CD8-positive, alpha-beta memory T cell (primary cell): ENCODE data around the gene LRRC46. TPM values are rescaled to one million over a fixed set of nuclear protein-coding genes. Genes with fewer than 3 reads are reported as not detected.
A peak's percentile ranks its signal among the peaks of the same experiment; 100 is the strongest.

ENCODE experiments used
- CTCF ChIA-PET: fragments of 350-600 bp; sonication (Branson Sonifier 250); formaldehyde crosslinking; loops from one replicate; lab custom pipeline; 2021; ENCODE audit warnings: antibody characterized with exemption; lab: Charles Lee
- POLR2A ChIA-PET: fragments of 350-600 bp; sonication (Branson Sonifier 250); formaldehyde crosslinking; loops from one replicate; lab custom pipeline; 2021; ENCODE audit warnings: antibody characterized with exemption; lab: Charles Lee
- DNase-seq, 5 donors: peaks; one replicate each; pipeline versions ENCODE4 v3.0.0 to v3.0.0-alpha.2; 2020 to 2022; ENCODE audit warnings: mixed read lengths in 1 of 5
- H3K27ac ChIP-seq: one replicate; pipeline ENCODE4 v1.7.0; 2013; ENCODE audit warnings: low read depth, mild to moderate bottlenecking, low read length, moderate library complexity
- H3K27me3 ChIP-seq: 2 replicates; pipeline ENCODE4 v1.7.0; 2013; ENCODE audit warnings: low read length, mild to moderate bottlenecking; ENCODE audit not compliant: insufficient read depth, poor library complexity, severe bottlenecking
- H3K36me3 ChIP-seq: 2 replicates; pipeline ENCODE4 v1.7.0; 2013; ENCODE audit warnings: mild to moderate bottlenecking, low read length, moderate library complexity; ENCODE audit not compliant: insufficient read depth
- H3K4me1 ChIP-seq: 2 replicates; pipeline ENCODE4 v1.7.0; 2013; ENCODE audit warnings: mild to moderate bottlenecking, low read length, moderate library complexity; ENCODE audit not compliant: insufficient read depth
- H3K4me3 ChIP-seq: 2 replicates; pipeline ENCODE4 v1.7.0; 2013; ENCODE audit warnings: mild to moderate bottlenecking, low read length
- H3K9me3 ChIP-seq: 2 replicates; pipeline ENCODE4 v1.7.0; 2013; ENCODE audit warnings: mild to moderate bottlenecking, low read length
- H3K27ac Mint-ChIP-seq, 8 donors: one replicate each; pipeline ENCODE4 v1.8.0; 2020 to 2021; ENCODE audit warnings: mixed read lengths in 8 of 8, mild to moderate bottlenecking in 6 of 8, inconsistent platforms in 3 of 8, moderate library complexity in 3 of 8
- H3K27me3 Mint-ChIP-seq, 2 donors: one replicate each; pipeline ENCODE4 v1.8.0; 2020 to 2021; ENCODE audit warnings: mixed read lengths in 2 of 2, mild to moderate bottlenecking in 1 of 2, moderate library complexity in 1 of 2
- H3K36me3 Mint-ChIP-seq, 3 donors: one replicate each; pipeline ENCODE4 v1.8.0; 2020 to 2021; ENCODE audit warnings: mixed read lengths in 3 of 3, inconsistent platforms in 1 of 3, mild to moderate bottlenecking in 1 of 3
- H3K4me1 Mint-ChIP-seq, 3 donors: one replicate each; pipeline ENCODE4 v1.8.0; 2020 to 2021; ENCODE audit warnings: mixed read lengths in 3 of 3, inconsistent platforms in 1 of 3, mild to moderate bottlenecking in 1 of 3
- H3K4me3 Mint-ChIP-seq, 7 donors: one replicate each; pipeline ENCODE4 v1.8.0; 2020 to 2021; ENCODE audit warnings: mixed read lengths in 7 of 7, mild to moderate bottlenecking in 6 of 7, moderate library complexity in 4 of 7, inconsistent platforms in 2 of 7
- H3K9me3 Mint-ChIP-seq, 5 donors: one replicate each; pipeline ENCODE4 v1.8.0; 2020 to 2022; ENCODE audit warnings: mixed read lengths in 5 of 5, mild to moderate bottlenecking in 3 of 5, moderate library complexity in 2 of 5, inconsistent platforms in 1 of 5
- polyA plus RNA-seq: library from polyadenylated mRNA; unstranded; fragments of 300-500 nt; fragmentation: Illumina TruSeq; gene quantifications from one replicate; pipeline ENCODE4 v1.2.3, GENCODE V29; 2021
- total RNA-seq, 2 experiments: library from RNA; stranded (reverse); gene quantifications; one replicate each; pipeline ENCODE4 v1.2.3, GENCODE V29; 2021

LRRC46 gene
- total and polyA plus RNA-seq, 3 experiments from 2014 or later = 0.28 to 0.83 (median 0.49) TPM

- Mint-ChIP-seq H3K4me1 (no peaks in the 10 kb centered on the region), H3K4me3 (no peak overlapping the region), H3K36me3 (no peaks in the 10 kb centered on the region), H3K27me3 (peaks cover 30 to 61% of the 10 kb centered on the region in 2 donors), H3K27ac (no peak overlapping the region), H3K9me3 (no peaks in the 10 kb centered on the region)
- CTCF ChIA-PET = interaction anchor here (1.7 to 2.6 kb wide), 2 partner anchors 32 to 39 kb away, joined by 3 to 12 read pairs; no protein-coding TSS in a partner anchor
- Histone ChIP-seq H3K27me3 (peaks cover 6% of the 10 kb centered on the region), H3K27ac (no peak overlapping the region), H3K36me3 (no peaks in the 10 kb centered on the region), H3K9me3 (no peaks in the 10 kb centered on the region), H3K4me3 (no peak overlapping the region), H3K4me1 (peaks cover 3% of the 10 kb centered on the region)
- DNase-seq = no peak
- POLR2A ChIA-PET = no interaction called here
These were observed 26.3 kb downstream of the LRRC46 start for GRCh38 chr17:47857551-47858455.

GRCh38 chr17:47860386-47860785, 28.9 kb downstream of the LRRC46 start:
- no peak for DNase-seq
- no peaks in the 10 kb centered on the region for H3K36me3 ChIP-seq
- ChIA-PET CTCF (interaction anchor here (3.9 kb wide), 1 partner anchor 18 kb away, joined by 15 read pairs; the partner anchor contains the start of gene SCRN2), POLR2A (no interaction called here)
- Mint-ChIP-seq H3K27ac (no peak overlapping the region), H3K36me3 (peaks cover 0 to 2% (median 0%) of the 10 kb centered on the region in 3 donors), H3K27me3 (peaks cover 14 to 39% of the 10 kb centered on the region in 2 donors), H3K9me3 (no peaks in the 10 kb centered on the region), H3K4me1 (peaks cover 0 to 3% (median 0%) of the 10 kb centered on the region in 3 donors), H3K4me3 (no peak overlapping the region)
- no peak overlapping the region for H3K4me3 ChIP-seq
- no peaks in the 10 kb centered on the region for H3K27me3 ChIP-seq
- no peak overlapping the region for H3K27ac ChIP-seq
- H3K4me1 ChIP-seq = peaks cover 16% of the 10 kb centered on the region
- no peaks in the 10 kb centered on the region for H3K9me3 ChIP-seq

- DNase-seq = no peak
- Histone ChIP-seq H3K27ac (no peak overlapping the region), H3K4me3 (no peak overlapping the region), H3K4me1 (peaks cover 17% of the 10 kb centered on the region), H3K27me3 (no peaks in the 10 kb centered on the region), H3K9me3 (no peaks in the 10 kb centered on the region), H3K36me3 (no peaks in the 10 kb centered on the region)
- H3K27ac Mint-ChIP-seq = no peak overlapping the region
- ChIA-PET CTCF (interaction anchor here (3.9 kb wide), 1 partner anchor 21 kb away, joined by 15 read pairs; the partner anchor contains the start of gene SCRN2), POLR2A (no interaction called here)
- no peaks in the 10 kb centered on the region for H3K9me3 Mint-ChIP-seq
- peaks cover 0 to 3% (median 0%) of the 10 kb centered on the region in 3 donors for H3K4me1 Mint-ChIP-seq
- no peak overlapping the region for H3K4me3 Mint-ChIP-seq
- peaks cover 0 to 2% (median 0%) of the 10 kb centered on the region in 3 donors for H3K36me3 Mint-ChIP-seq
- peaks cover 11 to 33% of the 10 kb centered on the region in 2 donors for H3K27me3 Mint-ChIP-seq
These were observed 31.4 kb downstream of the LRRC46 start for GRCh38 chr17:47862621-47863440.

GRCh38 chr17:47864791-47865216, 33.3 kb downstream of the LRRC46 start:
- peaks cover 17% of the 10 kb centered on the region for H3K4me1 ChIP-seq
- no peaks in the 10 kb centered on the region for H3K27me3 ChIP-seq
- Mint-ChIP-seq H3K4me3 (peak overlapping the region in 1 of 7 donors; percentile 33), H3K36me3 (peaks cover 0 to 2% (median 0%) of the 10 kb centered on the region in 3 donors), H3K27ac (no peak overlapping the region), H3K9me3 (no peaks in the 10 kb centered on the region), H3K4me1 (peaks cover 0 to 3% (median 0%) of the 10 kb centered on the region in 3 donors), H3K27me3 (peaks cover 6 to 36% of the 10 kb centered on the region in 2 donors)
- CTCF ChIA-PET = no interaction called here
- H3K27ac ChIP-seq = no peak overlapping the region
- H3K9me3 ChIP-seq = no peaks in the 10 kb centered on the region
- DNase-seq = no peak
- H3K36me3 ChIP-seq = no peaks in the 10 kb centered on the region
- H3K4me3 ChIP-seq = no peak overlapping the region
- POLR2A ChIA-PET = no interaction called here

GRCh38 chr17:47866941-47867340, 35.5 kb downstream of the LRRC46 start:
- Histone ChIP-seq H3K27me3 (peaks cover 10% of the 10 kb centered on the region), H3K9me3 (no peaks in the 10 kb centered on the region), H3K4me3 (no peak overlapping the region), H3K36me3 (no peaks in the 10 kb centered on the region), H3K27ac (no peak overlapping the region), H3K4me1 (peaks cover 17% of the 10 kb centered on the region)
- ChIA-PET CTCF (interaction anchor here (1.0 kb wide), 1 partner anchor 75 kb away, joined by 3 read pairs; the partner anchor contains the start of gene PNPO), POLR2A (no interaction called here)
- Mint-ChIP-seq H3K9me3 (no peaks in the 10 kb centered on the region), H3K27me3 (peaks cover 19 to 49% of the 10 kb centered on the region in 2 donors), H3K4me3 (no peak overlapping the region), H3K36me3 (peaks cover 0 to 2% (median 0%) of the 10 kb centered on the region in 3 donors), H3K27ac (peak overlapping the region in 1 of 8 donors; percentile 72), H3K4me1 (peaks cover 0 to 3% (median 0%) of the 10 kb centered on the region in 3 donors)
- no peak for DNase-seq

- Mint-ChIP-seq H3K9me3 (no peaks in the 10 kb centered on the region), H3K4me1 (peaks cover 0 to 3% (median 0%) of the 10 kb centered on the region in 3 donors), H3K4me3 (no peak overlapping the region), H3K27ac (no peak overlapping the region), H3K27me3 (peaks cover 21 to 55% of the 10 kb centered on the region in 2 donors), H3K36me3 (peaks cover 0 to 2% (median 0%) of the 10 kb centered on the region in 3 donors)
- Histone ChIP-seq H3K27ac (peak overlapping the region; percentile 47), H3K4me1 (peaks cover 12% of the 10 kb centered on the region), H3K9me3 (no peaks in the 10 kb centered on the region), H3K27me3 (peaks cover 10% of the 10 kb centered on the region), H3K36me3 (no peaks in the 10 kb centered on the region), H3K4me3 (no peak overlapping the region)
- POLR2A ChIA-PET = no interaction called here
- CTCF ChIA-PET = interaction anchor here (1.5 kb wide), 1 partner anchor 22 kb away, joined by 5 read pairs; no protein-coding TSS in a partner anchor
- DNase-seq = no peak
These were observed 36.5 kb downstream of the LRRC46 start for GRCh38 chr17:47867813-47868533.

GRCh38 chr17:47869114-47869513, 37.6 kb downstream of the LRRC46 start:
- Mint-ChIP-seq H3K27me3 (peaks cover 28 to 67% of the 10 kb centered on the region in 2 donors), H3K36me3 (peaks cover 0 to under 1% (median 0%) of the 10 kb centered on the region in 3 donors), H3K4me3 (no peak overlapping the region), H3K9me3 (no peaks in the 10 kb centered on the region), H3K27ac (no peak overlapping the region), H3K4me1 (peaks cover 0 to 3% (median 0%) of the 10 kb centered on the region in 3 donors)
- H3K4me3 ChIP-seq = no peak overlapping the region
- no peak for DNase-seq
- ChIA-PET CTCF (interaction anchor here (1.2 to 1.5 kb wide), 2 partner anchors 21 to 28 kb away, joined by 3 to 5 read pairs; partner anchors contain the start of gene SCRN2), POLR2A (no interaction called here)
- H3K4me1 ChIP-seq = peaks cover 11% of the 10 kb centered on the region
- peaks cover 17% of the 10 kb centered on the region for H3K27me3 ChIP-seq
- H3K36me3 ChIP-seq = no peaks in the 10 kb centered on the region
- H3K27ac ChIP-seq = no peak overlapping the region
- no peaks in the 10 kb centered on the region for H3K9me3 ChIP-seq
